Body of pancreas (tissue), 4 donors: ENCODE measurements around the gene SLC38A8.

Source experiments
- POLR2A ChIP-seq, 3 donors: fragments of 450-650 bp; IDR thresholded peaks; one replicate each; pipeline ENCODE4 v1.6.1; 2016; ENCODE audit warnings: antibody characterized with exemption in 3 of 3, mild to moderate bottlenecking in 2 of 3
- TF ChIP-seq, protein P1 (sequence below), 7 experiments: fragments of 450-650 bp in 4 of 7; fragments of 200-600 bp in 3 of 7; sonication (generic) in 3 of 7; IDR thresholded peaks; one replicate each; pipeline ENCODE4 v1.5.1; 2016 to 2019; ENCODE audit warnings: antibody characterized with exemption in 7 of 7

GRCh38 chr16:84041881-84042280 is 714 bp downstream of the SLC38A8 start:
- TF ChIP-seq, protein P1, sequence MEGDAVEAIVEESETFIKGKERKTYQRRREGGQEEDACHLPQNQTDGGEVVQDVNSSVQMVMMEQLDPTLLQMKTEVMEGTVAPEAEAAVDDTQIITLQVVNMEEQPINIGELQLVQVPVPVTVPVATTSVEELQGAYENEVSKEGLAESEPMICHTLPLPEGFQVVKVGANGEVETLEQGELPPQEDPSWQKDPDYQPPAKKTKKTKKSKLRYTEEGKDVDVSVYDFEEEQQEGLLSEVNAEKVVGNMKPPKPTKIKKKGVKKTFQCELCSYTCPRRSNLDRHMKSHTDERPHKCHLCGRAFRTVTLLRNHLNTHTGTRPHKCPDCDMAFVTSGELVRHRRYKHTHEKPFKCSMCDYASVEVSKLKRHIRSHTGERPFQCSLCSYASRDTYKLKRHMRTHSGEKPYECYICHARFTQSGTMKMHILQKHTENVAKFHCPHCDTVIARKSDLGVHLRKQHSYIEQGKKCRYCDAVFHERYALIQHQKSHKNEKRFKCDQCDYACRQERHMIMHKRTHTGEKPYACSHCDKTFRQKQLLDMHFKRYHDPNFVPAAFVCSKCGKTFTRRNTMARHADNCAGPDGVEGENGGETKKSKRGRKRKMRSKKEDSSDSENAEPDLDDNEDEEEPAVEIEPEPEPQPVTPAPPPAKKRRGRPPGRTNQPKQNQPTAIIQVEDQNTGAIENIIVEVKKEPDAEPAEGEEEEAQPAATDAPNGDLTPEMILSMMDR (IDR thresholded peaks at IDR 0.05): no peak
- TF ChIP-seq POLR2A (IDR thresholded peaks at IDR 0.05): no peak
